BE2C (cell line): Measurements from ENCODE around the gene VAMP3.

Source experiments
- DNase-seq: peaks from one replicate; pipeline ENCODE4 v3.0.0-alpha.2; 2020
- H3K27me3 ChIP-seq: fragments of 250-450 bp; sonication (Bioruptor Pico); 2 replicates; pipeline ENCODE4 v1.5.1; 2020; ENCODE audit warnings: mild to moderate bottlenecking
- H3K36me3 ChIP-seq: fragments of 250-450 bp; sonication (Bioruptor Pico); 2 replicates; pipeline ENCODE4 v1.5.1; 2020; ENCODE audit warnings: mild to moderate bottlenecking
- H3K4me1 ChIP-seq: fragments of 250-450 bp; sonication (Bioruptor Pico); 2 replicates; pipeline ENCODE4 v1.5.1; 2020
- H3K4me3 ChIP-seq: 2 replicates; pipeline ENCODE4 v1.5.1; 2011; ENCODE audit warnings: low read depth, low read length
- H3K9me3 ChIP-seq: fragments of 250-450 bp; sonication (Bioruptor Pico); 2 replicates; pipeline ENCODE4 v1.5.1; 2020
- CTCF ChIP-seq: IDR thresholded peaks from 2 replicates; pipeline ENCODE4 v1.5.1; 2012; ENCODE audit warnings: mild to moderate bottlenecking, low read depth, low read length

VAMP3 gene

GRCh38 chr1:7810395-7810794 is 39.3 kb downstream of the VAMP3 start:
- DNase-seq = no peak
- no peak overlapping the region for H3K4me3 ChIP-seq
- H3K27me3 ChIP-seq = no peaks in the 10 kb centered on the region
- H3K36me3 ChIP-seq = no peaks in the 10 kb centered on the region
- H3K9me3 ChIP-seq = no peaks in the 10 kb centered on the region
- no peak for TF ChIP-seq CTCF
- H3K4me1 ChIP-seq = no peaks in the 10 kb centered on the region

- Histone ChIP-seq H3K36me3 (no peaks in the 10 kb centered on the region), H3K9me3 (no peaks in the 10 kb centered on the region), H3K4me3 (no peak overlapping the region), H3K4me1 (no peaks in the 10 kb centered on the region), H3K27me3 (no peaks in the 10 kb centered on the region)
- TF ChIP-seq CTCF = no peak
- DNase-seq = no peak
Measured at GRCh38 chr1:7811476-7811875, 40.4 kb downstream of the VAMP3 start.

- no peaks in the 10 kb centered on the region for H3K36me3 ChIP-seq
- H3K27me3 ChIP-seq = no peaks in the 10 kb centered on the region
- TF ChIP-seq CTCF = no peak
- DNase-seq = no peak
- no peak overlapping the region for H3K4me3 ChIP-seq
- H3K4me1 ChIP-seq = no peaks in the 10 kb centered on the region
- no peaks in the 10 kb centered on the region for H3K9me3 ChIP-seq
Measured at GRCh38 chr1:7813677-7814373, 42.7 kb downstream of the VAMP3 start.

GRCh38 chr1:7821282-7821681 is 50.2 kb downstream of the VAMP3 start:
- no peaks in the 10 kb centered on the region for H3K27me3 ChIP-seq
- no peaks in the 10 kb centered on the region for H3K9me3 ChIP-seq
- H3K4me1 ChIP-seq = no peaks in the 10 kb centered on the region
- H3K4me3 ChIP-seq = no peak overlapping the region
- no peak for TF ChIP-seq CTCF
- no peak for DNase-seq
- H3K36me3 ChIP-seq = no peaks in the 10 kb centered on the region

GRCh38 chr1:7824701-7825100 is 53.6 kb downstream of the VAMP3 start:
- no peak for TF ChIP-seq CTCF
- DNase-seq = no peak
- no peaks in the 10 kb centered on the region for H3K4me1 ChIP-seq
- H3K36me3 ChIP-seq = no peaks in the 10 kb centered on the region
- H3K4me3 ChIP-seq = no peak overlapping the region
- H3K9me3 ChIP-seq = no peaks in the 10 kb centered on the region
- no peaks in the 10 kb centered on the region for H3K27me3 ChIP-seq

GRCh38 chr1:7826363-7826762 is 55.3 kb downstream of the VAMP3 start:
- no peaks in the 10 kb centered on the region for H3K4me1 ChIP-seq
- H3K9me3 ChIP-seq = no peaks in the 10 kb centered on the region
- no peaks in the 10 kb centered on the region for H3K36me3 ChIP-seq
- H3K4me3 ChIP-seq = no peak overlapping the region
- no peaks in the 10 kb centered on the region for H3K27me3 ChIP-seq
- TF ChIP-seq CTCF = no peak
- no peak for DNase-seq
